ENCODE data around the gene CDC42BPB.

DNA sequence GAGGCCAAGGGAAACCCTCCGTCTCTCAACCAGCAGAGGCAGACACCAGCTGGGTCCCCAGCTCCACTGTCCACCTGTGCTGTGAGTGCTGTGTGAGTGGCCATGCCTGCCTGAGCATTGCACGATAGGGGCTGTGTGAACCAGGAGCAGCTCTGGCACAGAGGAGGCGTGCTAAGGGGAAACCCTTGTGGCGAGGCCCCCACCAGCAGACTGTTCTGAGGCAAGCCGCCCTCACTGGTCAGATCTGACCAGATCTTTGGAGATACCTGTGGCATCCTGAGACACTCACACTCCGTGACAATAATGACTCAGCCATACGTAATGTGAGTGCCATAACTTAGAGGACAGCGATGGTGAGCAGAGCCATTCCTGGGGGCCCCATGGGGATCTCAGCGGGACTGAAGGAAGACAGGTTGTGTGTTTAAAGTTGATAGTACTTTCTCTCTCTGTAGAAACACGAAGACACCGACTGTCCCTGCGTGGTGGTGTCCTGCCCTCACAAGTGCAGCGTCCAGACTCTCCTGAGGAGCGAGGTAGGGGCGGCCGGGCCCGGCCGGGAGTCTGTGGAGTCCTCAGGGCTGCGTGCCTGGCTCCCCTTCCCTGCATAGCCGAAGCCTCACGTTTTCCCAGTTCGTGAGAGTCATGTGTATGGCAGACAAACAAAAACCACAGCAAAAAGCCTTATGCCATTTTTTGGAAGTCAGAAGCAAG, 171.5 kb downstream of the CDC42BPB start:
- TF ChIP-seq, protein P1, sequence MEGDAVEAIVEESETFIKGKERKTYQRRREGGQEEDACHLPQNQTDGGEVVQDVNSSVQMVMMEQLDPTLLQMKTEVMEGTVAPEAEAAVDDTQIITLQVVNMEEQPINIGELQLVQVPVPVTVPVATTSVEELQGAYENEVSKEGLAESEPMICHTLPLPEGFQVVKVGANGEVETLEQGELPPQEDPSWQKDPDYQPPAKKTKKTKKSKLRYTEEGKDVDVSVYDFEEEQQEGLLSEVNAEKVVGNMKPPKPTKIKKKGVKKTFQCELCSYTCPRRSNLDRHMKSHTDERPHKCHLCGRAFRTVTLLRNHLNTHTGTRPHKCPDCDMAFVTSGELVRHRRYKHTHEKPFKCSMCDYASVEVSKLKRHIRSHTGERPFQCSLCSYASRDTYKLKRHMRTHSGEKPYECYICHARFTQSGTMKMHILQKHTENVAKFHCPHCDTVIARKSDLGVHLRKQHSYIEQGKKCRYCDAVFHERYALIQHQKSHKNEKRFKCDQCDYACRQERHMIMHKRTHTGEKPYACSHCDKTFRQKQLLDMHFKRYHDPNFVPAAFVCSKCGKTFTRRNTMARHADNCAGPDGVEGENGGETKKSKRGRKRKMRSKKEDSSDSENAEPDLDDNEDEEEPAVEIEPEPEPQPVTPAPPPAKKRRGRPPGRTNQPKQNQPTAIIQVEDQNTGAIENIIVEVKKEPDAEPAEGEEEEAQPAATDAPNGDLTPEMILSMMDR (conservative IDR thresholded peaks at IDR 0.05 in 1 of 2, IDR thresholded peaks at IDR 0.05 in 1 of 2; ENCODE audit: extremely low read depth in 1 of 2, insufficient read depth in 1 of 2, low read depth in 1 of 2, low read length in 2 of 2), result no peak
- no peak for TF ChIP-seq EZH2 (IDR thresholded peaks at IDR 0.05; ENCODE audit: borderline replicate concordance, low read length)

All from mammary epithelial cell (primary cell).